Fibroblast of skin of scalp (primary cell): ENCODE measurements around the gene DNAH6.
"Not testable (repeated sequence)": the region's sequence is repeated elsewhere in the genome, so short reads cannot be mapped to it uniquely, and the experiment has no call there.

Experiments used
- DNase-seq: peaks from one replicate; pipeline ENCODE4 v3.0.0-alpha.2; 2013

Gene DNAH6

GRCh38 chr2:84498150-84498799 lies 18.0 kb upstream of the DNAH6 start:
- no peak for DNase-seq

DNA sequence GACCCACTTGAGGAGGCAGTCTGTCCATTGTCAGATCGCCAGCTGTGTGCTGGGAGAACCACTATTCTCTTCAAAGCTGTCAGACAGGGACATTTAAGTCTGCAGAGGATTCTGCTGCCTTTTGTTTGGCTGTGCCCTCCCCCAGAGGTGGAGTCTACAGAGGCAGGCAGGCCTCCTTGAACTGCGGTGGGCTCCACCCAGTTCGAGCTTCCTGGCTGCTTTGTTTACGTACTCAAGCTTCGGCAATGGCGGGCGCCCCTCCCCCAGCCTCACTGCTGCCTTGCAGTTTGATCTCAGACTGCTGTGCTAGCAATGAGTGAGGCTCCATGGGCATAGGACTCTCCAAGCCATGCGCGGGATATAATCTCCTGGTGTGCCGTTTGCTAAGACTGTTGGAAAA lies 5.3 kb upstream of the DNAH6 start:
- not testable (repeated sequence) for DNase-seq

GRCh38 chr2:84515788-84516187 lies 510 bp upstream of the DNAH6 start:
- no peak for DNase-seq

- DNase-seq = no peak
Measured at GRCh38 chr2:84519332-84519957, 3.1 kb downstream of the DNAH6 start.

GRCh38 chr2:84526562-84526961 lies 10.3 kb downstream of the DNAH6 start:
- DNase-seq = no peak

- no peak for DNase-seq
Measured at GRCh38 chr2:84527137-84528129, 11.1 kb downstream of the DNAH6 start.

DNA sequence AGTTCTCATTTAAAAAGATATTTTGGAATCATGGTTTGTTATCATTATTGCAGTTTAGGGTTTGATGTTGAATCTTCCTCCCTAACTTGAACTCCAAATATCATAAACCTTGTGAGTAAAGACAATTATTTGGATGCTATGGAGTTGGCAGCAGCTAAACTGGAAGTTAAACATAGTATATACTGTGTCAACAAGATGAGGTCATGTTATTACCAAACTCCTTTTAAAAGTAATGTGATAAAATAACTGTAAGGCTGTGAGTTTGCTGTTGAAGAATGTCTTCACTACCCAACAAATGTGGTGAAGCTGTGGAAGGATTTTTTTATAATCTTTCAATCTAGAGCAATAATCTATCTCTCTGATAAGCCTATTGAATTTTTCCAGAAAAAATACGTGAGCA lies 16.0 kb downstream of the DNAH6 start:
- no peak for DNase-seq

DNA sequence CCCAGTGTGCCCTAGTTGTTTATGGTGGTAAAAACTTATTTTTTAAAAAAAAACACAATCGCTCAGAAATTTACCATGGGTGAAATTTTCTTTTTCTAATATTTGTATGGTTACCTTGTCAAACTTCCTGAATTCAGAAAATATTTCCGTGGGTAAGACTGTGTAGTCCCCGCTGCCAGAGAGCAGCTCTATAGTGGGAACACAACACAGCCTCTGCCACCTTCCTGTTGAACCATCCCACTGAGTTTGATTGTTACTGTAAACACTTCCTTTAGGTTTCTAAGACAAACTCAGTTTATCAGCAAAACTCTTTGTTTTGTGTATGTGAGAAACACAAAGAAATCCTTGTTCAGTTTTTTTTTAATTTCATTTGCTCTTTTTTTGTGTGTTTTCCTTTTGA lies 17.9 kb downstream of the DNAH6 start:
- no peak for DNase-seq

DNA sequence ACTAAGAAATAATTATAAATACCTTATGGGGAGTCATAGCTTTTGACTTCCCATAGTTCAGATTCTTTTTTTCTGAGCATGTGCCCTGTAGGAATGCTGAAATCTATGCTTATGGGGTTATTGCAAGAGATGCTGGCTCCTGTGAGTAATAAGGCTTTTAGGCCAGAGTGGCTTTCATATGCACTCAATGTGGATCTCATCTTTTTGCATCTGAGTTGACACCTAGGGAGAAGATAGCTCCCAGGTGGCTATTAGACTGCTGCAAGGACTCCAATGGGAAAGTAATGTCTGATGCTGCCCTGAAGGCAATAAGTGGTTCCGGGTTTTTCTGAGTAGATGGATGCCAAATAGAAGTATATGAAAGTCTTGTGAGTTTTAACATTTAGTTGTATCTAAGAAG lies 21.0 kb downstream of the DNAH6 start:
- no peak for DNase-seq

DNA sequence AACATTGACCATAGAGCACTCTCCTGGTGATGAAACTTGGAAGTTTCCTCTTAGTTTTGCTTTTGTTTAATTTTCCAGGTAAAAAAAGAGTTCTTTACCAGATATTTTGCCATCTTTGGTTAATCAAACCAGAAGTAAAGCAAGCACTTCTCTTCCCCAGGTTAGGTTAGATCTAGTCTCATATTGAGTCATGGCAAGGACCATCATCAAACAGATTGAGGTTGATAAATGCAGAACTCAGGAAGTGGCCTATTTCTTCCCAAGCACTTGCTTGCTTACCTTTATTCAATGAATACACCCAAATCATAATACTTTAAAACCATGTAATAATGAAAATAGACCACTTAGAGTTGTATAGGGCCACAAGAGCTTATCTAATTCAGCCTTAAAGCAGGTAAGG lies 23.4 kb downstream of the DNAH6 start:
- no peak for DNase-seq

GRCh38 chr2:84545005-84545404 lies 28.7 kb downstream of the DNAH6 start:
- no peak for DNase-seq

DNA sequence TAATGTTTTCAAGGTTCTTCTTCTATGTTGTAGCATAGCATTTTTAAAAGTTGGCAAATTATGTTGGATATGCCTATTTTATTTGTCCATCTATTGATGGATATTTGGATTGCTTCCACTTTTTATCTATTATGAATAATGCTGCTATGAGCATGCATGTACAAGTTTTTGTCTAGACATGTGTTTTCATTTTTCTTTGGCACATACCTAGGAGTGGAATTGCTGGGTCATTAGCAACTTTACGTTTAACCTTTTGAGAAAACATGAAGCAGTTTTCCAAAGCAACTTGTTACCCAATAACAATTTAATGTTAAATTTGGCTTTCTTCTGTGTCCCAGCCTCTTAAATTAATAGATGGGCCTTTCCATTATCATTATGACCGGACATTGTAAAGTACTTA lies 30.3 kb downstream of the DNAH6 start:
- DNase-seq = no peak

DNA sequence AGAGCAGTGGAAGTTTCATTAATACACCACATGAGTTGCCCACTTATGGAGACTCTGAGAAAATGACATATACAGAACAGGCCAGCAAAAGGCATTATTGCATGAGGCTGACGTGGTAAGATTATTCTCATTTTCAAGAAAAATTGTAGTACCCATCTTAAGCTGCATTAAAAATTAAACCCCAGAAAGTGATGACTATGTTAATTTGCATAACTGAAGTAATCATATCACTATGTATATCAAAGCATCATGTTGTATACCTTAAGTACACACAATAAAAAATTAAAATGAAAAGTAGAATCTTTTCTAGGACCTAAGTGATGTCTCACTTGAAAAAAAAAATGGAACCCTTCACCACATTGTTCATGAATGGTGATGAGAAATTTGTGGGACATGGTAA lies 32.0 kb downstream of the DNAH6 start:
- DNase-seq = no peak

- DNase-seq = no peak
Measured at GRCh38 chr2:84550916-84551315, 34.6 kb downstream of the DNAH6 start.

DNA sequence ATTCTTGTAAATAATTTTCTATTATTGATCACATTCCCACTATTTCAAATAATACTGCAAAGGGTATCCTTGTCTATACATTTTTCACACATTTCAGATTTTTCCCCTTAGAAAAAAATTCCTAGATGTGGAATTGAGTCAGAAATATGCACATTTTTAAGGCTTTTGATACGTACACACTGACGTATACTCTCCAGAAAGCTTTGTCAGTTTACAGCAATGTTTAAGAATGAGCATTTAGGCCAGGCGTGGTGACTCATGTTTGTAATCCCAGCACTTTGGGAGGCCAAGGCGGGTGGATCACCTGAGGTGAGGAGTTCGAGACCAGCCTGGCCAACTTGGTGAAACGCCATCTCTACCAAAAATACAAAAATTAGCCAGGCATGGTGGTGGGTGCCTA lies 35.2 kb downstream of the DNAH6 start:
- not testable (repeated sequence) for DNase-seq

DNA sequence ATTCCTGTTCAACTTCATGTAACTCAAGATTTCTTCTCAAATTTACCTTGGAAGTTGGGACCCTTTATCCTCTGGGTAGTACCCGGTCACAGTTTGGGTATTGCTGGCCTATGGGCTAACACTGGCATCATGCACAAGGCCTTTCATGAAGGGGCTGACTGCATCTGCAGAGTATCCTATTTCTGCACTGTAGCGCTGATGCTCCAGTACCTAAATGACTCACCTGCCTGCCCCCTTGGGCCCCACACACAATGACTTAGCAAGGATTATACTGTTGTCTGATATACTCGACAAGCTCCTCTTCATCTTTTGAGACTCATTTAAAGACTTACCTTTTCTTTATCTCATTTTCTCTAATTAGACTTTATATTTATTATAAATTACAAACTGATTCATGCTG lies 39.9 kb downstream of the DNAH6 start:
- DNase-seq = no peak

DNA sequence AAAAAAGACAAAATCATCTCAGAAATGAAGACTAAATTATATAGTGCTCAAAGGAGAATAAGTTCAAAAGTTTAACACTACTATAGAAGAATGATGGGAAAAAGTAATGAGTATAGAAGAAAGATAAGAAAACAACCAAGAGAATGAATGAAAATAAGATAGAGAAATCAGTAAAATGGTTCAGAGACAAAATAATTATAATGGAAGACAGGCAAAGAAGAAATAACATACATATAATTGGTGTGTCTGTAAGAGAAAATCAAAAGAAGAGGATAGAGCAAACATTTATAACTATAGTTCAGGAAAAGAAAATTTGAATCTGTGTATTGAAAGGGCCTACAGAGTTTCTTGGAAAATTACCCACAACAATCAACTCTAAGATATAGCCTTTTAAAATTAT lies 43.5 kb downstream of the DNAH6 start:
- no peak for DNase-seq

GRCh38 chr2:84579661-84580060 lies 63.4 kb downstream of the DNAH6 start:
- DNase-seq = no peak

DNA sequence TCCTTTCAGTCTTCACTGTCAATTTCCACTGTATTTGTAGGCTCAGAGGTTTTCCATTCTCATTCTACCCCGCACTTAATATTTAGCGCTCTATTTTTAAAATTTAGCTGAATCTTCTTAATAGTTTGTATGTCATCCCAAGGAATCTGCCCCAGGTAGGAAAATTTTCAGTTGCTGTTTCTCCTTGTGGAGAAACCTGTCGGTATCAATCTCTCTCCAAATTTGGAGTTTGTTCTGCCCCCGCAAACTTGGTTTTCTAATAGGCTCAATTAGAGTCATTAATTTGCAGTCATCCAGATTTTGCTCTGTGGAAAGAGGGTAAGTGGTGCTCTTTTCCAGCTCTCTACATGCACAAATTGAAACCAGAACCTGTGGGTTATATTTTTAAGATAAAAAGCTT lies 87.6 kb downstream of the DNAH6 start:
- DNase-seq = no peak

DNA sequence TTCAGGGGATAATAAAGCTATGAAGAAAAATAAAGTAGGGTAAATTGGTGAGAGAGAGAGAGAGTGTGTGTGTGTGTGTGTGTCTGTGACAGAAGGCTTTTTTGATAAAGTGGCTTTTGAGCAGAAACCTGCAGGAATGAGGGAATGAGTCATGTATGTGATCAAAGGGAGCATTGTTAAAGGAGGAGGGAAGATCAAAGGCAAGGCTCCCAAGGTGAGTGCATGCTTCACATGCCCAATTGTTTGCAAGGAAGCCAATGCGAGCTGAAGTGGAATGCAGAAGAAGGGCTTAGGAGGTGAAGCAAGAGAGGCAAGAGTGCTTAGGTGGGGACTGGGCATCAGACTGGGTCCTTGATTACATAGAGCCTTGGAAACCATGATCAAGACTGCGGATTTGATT lies 96.8 kb downstream of the DNAH6 start:
- no peak for DNase-seq

GRCh38 chr2:84619794-84620371 lies 103.6 kb downstream of the DNAH6 start:
- no peak for DNase-seq

DNA sequence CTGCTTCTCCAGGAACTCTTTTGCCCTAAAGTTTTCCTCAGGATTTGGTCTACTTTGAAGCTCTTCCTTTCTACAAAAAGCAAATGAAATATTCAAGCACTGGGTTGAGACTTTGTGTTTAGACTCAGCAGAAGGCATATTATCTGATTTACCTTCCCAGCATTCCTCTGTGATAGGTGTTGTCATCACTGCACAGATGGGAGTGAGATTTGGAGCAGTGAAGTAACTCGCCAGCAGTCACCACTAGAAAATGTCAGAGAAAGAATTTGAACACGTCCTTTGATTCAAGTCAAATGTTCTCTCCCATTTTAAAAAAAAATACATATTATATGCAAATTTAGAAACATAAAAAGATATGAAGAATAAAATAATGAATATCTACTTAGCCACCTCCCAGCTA lies 112.2 kb downstream of the DNAH6 start:
- no peak for DNase-seq

- no peak for DNase-seq
Measured at GRCh38 chr2:84629550-84629949, 113.3 kb downstream of the DNAH6 start.
